ENCODE measurements around the gene SULT2B1.
"Not testable (repeated sequence)": the region's sequence is repeated elsewhere in the genome, so short reads cannot be mapped to it uniquely, and the experiment has no call there.

SULT2B1 gene

DNA sequence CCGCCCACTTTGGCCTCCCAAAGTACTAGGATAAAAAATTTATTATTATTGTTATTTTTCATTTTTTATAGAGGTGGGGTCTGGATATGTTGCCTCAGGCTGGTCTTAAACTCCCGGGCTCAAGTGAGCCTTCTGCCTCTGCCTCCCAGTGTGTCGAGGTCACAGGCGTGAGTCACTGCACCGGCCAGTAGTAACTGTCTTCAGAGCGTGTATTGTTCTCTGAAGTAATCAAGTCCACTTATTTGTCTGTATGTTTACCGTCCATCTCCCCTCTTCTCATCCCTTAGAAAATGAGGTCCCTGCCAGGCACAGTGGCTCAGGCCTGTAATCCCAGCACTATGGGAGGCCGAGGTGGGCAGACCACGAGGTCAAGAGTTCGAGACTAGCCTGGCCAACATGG is 18.2 kb upstream of the SULT2B1 start:
- no peaks in the 10 kb centered on the region for H3K36me3 ChIP-seq (replicated peaks in 1 of 2; ENCODE audit: control insufficient read depth in 2 of 2, insufficient read depth in 2 of 2, low read length in 2 of 2)
- H3K4me1 ChIP-seq (ENCODE audit: control insufficient read depth in 2 of 2, insufficient read depth in 1 of 2, low read depth in 1 of 2, low read length in 2 of 2): no peaks in the 10 kb centered on the region
- no peak overlapping the region for H3K27ac ChIP-seq (replicated peaks; ENCODE audit: low read length)
- H2BK15ac ChIP-seq (ENCODE audit: low read length): no peak overlapping the region
- H4K91ac ChIP-seq (ENCODE audit: low read depth, low read length, poor library complexity): no peak overlapping the region
- H2AK5ac ChIP-seq (ENCODE audit: low read depth, low read length): no peak overlapping the region
- no peak overlapping the region for H3K23ac ChIP-seq (ENCODE audit: low read depth, low read length, poor library complexity)
- H3K4me2 ChIP-seq (ENCODE audit: insufficient read depth, low read length, poor library complexity, severe bottlenecking): no peak overlapping the region
- no peak overlapping the region for H3K4ac ChIP-seq (ENCODE audit: low read length)
- peaks cover 0 to 6% of the 10 kb centered on the region in 2 donors for H3K9me3 ChIP-seq (replicated peaks in 1 of 2; ENCODE audit: control insufficient read depth in 2 of 2, insufficient read depth in 1 of 2, low read depth in 1 of 2, low read length in 2 of 2)
- H3K18ac ChIP-seq (ENCODE audit: low read length): no peak overlapping the region
- H2BK120ac ChIP-seq (ENCODE audit: low read depth, low read length): no peak overlapping the region
- no peak overlapping the region for H3K4me3 ChIP-seq (ENCODE audit: low read length in 2 of 2)
- H3K79me1 ChIP-seq (ENCODE audit: low read depth, low read length): no peaks in the 10 kb centered on the region
- no peak overlapping the region for H2BK5ac ChIP-seq (ENCODE audit: low read length)
- H3K14ac ChIP-seq (ENCODE audit: low read length): no peak overlapping the region
- no peak overlapping the region for H3K9ac ChIP-seq (ENCODE audit: low read depth, low read length, poor library complexity)
- H2AFZ ChIP-seq (ENCODE audit: low read length): no peak overlapping the region
- DNase-seq (ENCODE audit: low spot score): no peak
- no CpG with 5 or more reads among the region's 10 CpGs for WGBS, 2 donors (ENCODE audit: extremely low coverage in 2 of 2, insufficient read length in 2 of 2, insufficient replicate concordance in 1 of 2)
- no peak overlapping the region for H4K8ac ChIP-seq (ENCODE audit: low read depth, low read length)
- H3K27me3 ChIP-seq (ENCODE audit: control insufficient read depth in 3 of 3, insufficient read depth in 3 of 3, low read depth in 1 of 3, low read length in 3 of 3): no peaks in the 10 kb centered on the region
- no peak overlapping the region for H2BK12ac ChIP-seq (ENCODE audit: low read length)

DNA sequence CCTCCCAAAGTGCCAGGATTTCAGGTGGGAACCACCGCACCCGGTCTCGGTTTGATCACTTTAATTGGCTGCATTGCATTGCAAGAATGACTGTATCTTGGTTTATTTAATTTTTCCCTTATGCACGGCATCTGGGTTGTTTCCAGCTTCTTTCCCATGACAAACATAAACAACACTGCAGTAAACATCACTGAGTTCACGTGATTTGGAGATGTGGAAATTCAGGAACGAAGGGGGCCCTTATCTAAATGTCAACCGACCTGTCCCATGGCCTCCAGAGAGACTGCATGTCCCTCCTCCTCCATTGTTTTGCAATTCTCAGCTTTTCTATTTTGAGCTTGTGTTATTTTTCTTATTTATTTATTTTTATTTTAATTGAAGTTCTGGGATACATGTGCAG is 14.4 kb upstream of the SULT2B1 start:
- no peak overlapping the region for H3K4ac ChIP-seq (ENCODE audit: low read length)
- H3K18ac ChIP-seq (ENCODE audit: low read length): no peak overlapping the region
- H3K14ac ChIP-seq (ENCODE audit: low read length): no peak overlapping the region
- H2BK15ac ChIP-seq (ENCODE audit: low read length): no peak overlapping the region
- no peak overlapping the region for H2BK12ac ChIP-seq (ENCODE audit: low read length)
- no peak overlapping the region for H4K8ac ChIP-seq (ENCODE audit: low read depth, low read length)
- no peak for DNase-seq (ENCODE audit: low spot score)
- H3K4me2 ChIP-seq (ENCODE audit: insufficient read depth, low read length, poor library complexity, severe bottlenecking): no peak overlapping the region
- no peak overlapping the region for H2AK5ac ChIP-seq (ENCODE audit: low read depth, low read length)
- no peaks in the 10 kb centered on the region for H3K9me3 ChIP-seq (replicated peaks in 1 of 2; ENCODE audit: control insufficient read depth in 2 of 2, insufficient read depth in 1 of 2, low read depth in 1 of 2, low read length in 2 of 2)
- H3K4me1 ChIP-seq (ENCODE audit: control insufficient read depth in 2 of 2, insufficient read depth in 1 of 2, low read depth in 1 of 2, low read length in 2 of 2): no peaks in the 10 kb centered on the region
- H3K9ac ChIP-seq (ENCODE audit: low read depth, low read length, poor library complexity): no peak overlapping the region
- no peak overlapping the region for H3K27ac ChIP-seq (replicated peaks; ENCODE audit: low read length)
- peaks cover 2% of the 10 kb centered on the region for H3K79me1 ChIP-seq (ENCODE audit: low read depth, low read length)
- no peak overlapping the region for H2BK120ac ChIP-seq (ENCODE audit: low read depth, low read length)
- H3K36me3 ChIP-seq (replicated peaks in 1 of 2; ENCODE audit: control insufficient read depth in 2 of 2, insufficient read depth in 2 of 2, low read length in 2 of 2): no peaks in the 10 kb centered on the region
- no peak overlapping the region for H2AFZ ChIP-seq (ENCODE audit: low read length)
- H2BK5ac ChIP-seq (ENCODE audit: low read length): no peak overlapping the region
- H4K91ac ChIP-seq (ENCODE audit: low read depth, low read length, poor library complexity): no peak overlapping the region
- no peak overlapping the region for H3K23ac ChIP-seq (ENCODE audit: low read depth, low read length, poor library complexity)
- no peaks in the 10 kb centered on the region for H3K27me3 ChIP-seq (ENCODE audit: control insufficient read depth in 3 of 3, insufficient read depth in 3 of 3, low read depth in 1 of 3, low read length in 3 of 3)
- H3K4me3 ChIP-seq (ENCODE audit: low read length in 2 of 2): no peak overlapping the region
- no CpG with 5 or more reads among the region's 7 CpGs for WGBS, 2 donors (ENCODE audit: extremely low coverage in 2 of 2, insufficient read length in 2 of 2, insufficient replicate concordance in 1 of 2)

DNA sequence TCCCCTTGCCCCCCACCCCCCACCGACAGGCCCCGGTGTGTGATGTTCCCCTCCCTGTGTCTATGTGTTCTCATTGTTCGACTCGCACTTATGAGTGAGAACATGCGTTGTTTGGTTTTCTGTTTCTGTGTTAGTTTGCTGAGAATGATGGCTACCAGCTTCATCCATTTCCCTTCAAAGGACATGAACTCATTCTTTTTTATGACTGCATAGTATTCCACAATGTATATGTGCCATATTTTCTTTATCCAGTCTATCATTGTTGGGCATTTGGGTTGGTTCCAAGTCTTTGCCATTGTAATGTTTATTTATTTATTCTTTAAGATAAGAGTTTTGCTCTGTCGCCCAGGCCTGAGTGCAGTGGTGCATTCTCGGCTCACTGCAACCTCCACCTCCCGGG is 13.9 kb upstream of the SULT2B1 start:
- H3K4me1 ChIP-seq (ENCODE audit: control insufficient read depth in 2 of 2, insufficient read depth in 1 of 2, low read depth in 1 of 2, low read length in 2 of 2); H2BK12ac ChIP-seq (ENCODE audit: low read length); H3K23ac ChIP-seq (ENCODE audit: low read depth, low read length, poor library complexity); H3K4me2 ChIP-seq (ENCODE audit: insufficient read depth, low read length, poor library complexity, severe bottlenecking); H4K8ac ChIP-seq (ENCODE audit: low read depth, low read length); H4K91ac ChIP-seq (ENCODE audit: low read depth, low read length, poor library complexity); H3K9ac ChIP-seq (ENCODE audit: low read depth, low read length, poor library complexity); H3K79me1 ChIP-seq (ENCODE audit: low read depth, low read length); H3K18ac ChIP-seq (ENCODE audit: low read length); H2BK5ac ChIP-seq (ENCODE audit: low read length); H3K36me3 ChIP-seq (replicated peaks in 1 of 2; ENCODE audit: control insufficient read depth in 2 of 2, insufficient read depth in 2 of 2, low read length in 2 of 2); H2AK5ac ChIP-seq (ENCODE audit: low read depth, low read length); H3K9me3 ChIP-seq (replicated peaks in 1 of 2; ENCODE audit: control insufficient read depth in 2 of 2, insufficient read depth in 1 of 2, low read depth in 1 of 2, low read length in 2 of 2); H3K27me3 ChIP-seq (ENCODE audit: control insufficient read depth in 3 of 3, insufficient read depth in 3 of 3, low read depth in 1 of 3, low read length in 3 of 3); H2BK15ac ChIP-seq (ENCODE audit: low read length); H2AFZ ChIP-seq (ENCODE audit: low read length); H3K4me3 ChIP-seq (ENCODE audit: low read length in 2 of 2); H3K4ac ChIP-seq (ENCODE audit: low read length); H2BK120ac ChIP-seq (ENCODE audit: low read depth, low read length); DNase-seq (ENCODE audit: low spot score); H3K14ac ChIP-seq (ENCODE audit: low read length); H3K27ac ChIP-seq (replicated peaks; ENCODE audit: low read length): not testable (repeated sequence)
- no CpG with 5 or more reads among the region's 8 CpGs for WGBS, 2 donors (ENCODE audit: extremely low coverage in 2 of 2, insufficient read length in 2 of 2, insufficient replicate concordance in 1 of 2)

DNA sequence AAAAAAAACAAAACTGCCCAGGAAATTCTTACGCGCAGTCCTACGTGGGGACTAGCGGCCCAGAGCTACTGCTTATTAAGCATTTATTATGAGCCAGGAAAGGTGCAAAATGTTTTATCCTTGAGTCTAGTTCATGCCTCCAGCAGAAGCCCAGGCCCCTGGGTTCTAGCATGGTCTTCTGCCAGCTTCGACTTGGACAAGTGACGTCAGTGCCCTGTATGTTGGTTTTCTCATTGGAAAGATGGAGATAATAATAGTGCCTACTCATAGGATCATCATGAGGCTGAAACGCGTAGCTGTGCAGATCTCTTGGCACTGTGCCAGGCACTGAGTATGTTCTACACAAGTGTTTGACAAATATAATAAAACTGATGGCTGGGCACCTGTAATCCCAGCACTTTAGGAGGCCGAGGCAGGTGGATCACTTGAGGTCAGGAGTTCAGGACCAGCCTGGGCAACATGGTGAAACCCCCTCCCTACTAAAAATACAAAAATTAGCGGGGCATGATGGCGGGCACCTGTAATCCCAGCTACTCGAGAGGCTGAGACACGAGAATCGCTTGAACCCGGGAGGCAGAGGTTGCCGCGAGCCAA is 12.4 kb upstream of the SULT2B1 start:
- no peaks in the 10 kb centered on the region for H3K9me3 ChIP-seq (replicated peaks in 1 of 2; ENCODE audit: control insufficient read depth in 2 of 2, insufficient read depth in 1 of 2, low read depth in 1 of 2, low read length in 2 of 2)
- DNase-seq (ENCODE audit: low spot score): no peak

More for the DNA sequence above, 12.4 kb upstream of the SULT2B1 start:
- H3K23ac ChIP-seq (ENCODE audit: low read depth, low read length, poor library complexity): no peak overlapping the region
- H2BK15ac ChIP-seq (ENCODE audit: low read length): no peak overlapping the region
- H4K8ac ChIP-seq (ENCODE audit: low read depth, low read length): no peak overlapping the region
- H3K4me2 ChIP-seq (ENCODE audit: insufficient read depth, low read length, poor library complexity, severe bottlenecking): no peak overlapping the region
- no peak overlapping the region for H3K14ac ChIP-seq (ENCODE audit: low read length)
- no peak overlapping the region for H3K9ac ChIP-seq (ENCODE audit: low read depth, low read length, poor library complexity)
- H3K4ac ChIP-seq (ENCODE audit: low read length): no peak overlapping the region
- H3K27ac ChIP-seq (replicated peaks; ENCODE audit: low read length): no peak overlapping the region
- no peak overlapping the region for H2AFZ ChIP-seq (ENCODE audit: low read length)
- H3K4me3 ChIP-seq (ENCODE audit: low read length in 2 of 2): no peak overlapping the region
- no peak overlapping the region for H2BK12ac ChIP-seq (ENCODE audit: low read length)
- H3K4me1 ChIP-seq (ENCODE audit: control insufficient read depth in 2 of 2, insufficient read depth in 1 of 2, low read depth in 1 of 2, low read length in 2 of 2): peaks cover 0 to 5% of the 10 kb centered on the region in 2 donors
- no peak overlapping the region for H3K18ac ChIP-seq (ENCODE audit: low read length)
- peaks cover 2% of the 10 kb centered on the region for H3K79me1 ChIP-seq (ENCODE audit: low read depth, low read length)
- H3K36me3 ChIP-seq (replicated peaks in 1 of 2; ENCODE audit: control insufficient read depth in 2 of 2, insufficient read depth in 2 of 2, low read length in 2 of 2): no peaks in the 10 kb centered on the region
- H3K27me3 ChIP-seq (ENCODE audit: control insufficient read depth in 3 of 3, insufficient read depth in 3 of 3, low read depth in 1 of 3, low read length in 3 of 3): no peaks in the 10 kb centered on the region
- no peak overlapping the region for H4K91ac ChIP-seq (ENCODE audit: low read depth, low read length, poor library complexity)
- H2AK5ac ChIP-seq (ENCODE audit: low read depth, low read length): no peak overlapping the region
- no peak overlapping the region for H2BK120ac ChIP-seq (ENCODE audit: low read depth, low read length)
- no CpG with 5 or more reads among the region's 17 CpGs for WGBS, 2 donors (ENCODE audit: extremely low coverage in 2 of 2, insufficient read length in 2 of 2, insufficient replicate concordance in 1 of 2)
- H2BK5ac ChIP-seq (ENCODE audit: low read length): no peak overlapping the region
